NCI-H2029 (cell line): ENCODE data around the gene DDR2.
"Not testable (repeated sequence)": the region's sequence is repeated elsewhere in the genome, so short reads cannot be mapped to it uniquely, and the experiment has no call there.

Source experiments
- DNase-seq: peaks from one replicate; lab custom pipeline; 2025; lab: John Stamatoyannopoulos, UW

DDR2 gene

DNA sequence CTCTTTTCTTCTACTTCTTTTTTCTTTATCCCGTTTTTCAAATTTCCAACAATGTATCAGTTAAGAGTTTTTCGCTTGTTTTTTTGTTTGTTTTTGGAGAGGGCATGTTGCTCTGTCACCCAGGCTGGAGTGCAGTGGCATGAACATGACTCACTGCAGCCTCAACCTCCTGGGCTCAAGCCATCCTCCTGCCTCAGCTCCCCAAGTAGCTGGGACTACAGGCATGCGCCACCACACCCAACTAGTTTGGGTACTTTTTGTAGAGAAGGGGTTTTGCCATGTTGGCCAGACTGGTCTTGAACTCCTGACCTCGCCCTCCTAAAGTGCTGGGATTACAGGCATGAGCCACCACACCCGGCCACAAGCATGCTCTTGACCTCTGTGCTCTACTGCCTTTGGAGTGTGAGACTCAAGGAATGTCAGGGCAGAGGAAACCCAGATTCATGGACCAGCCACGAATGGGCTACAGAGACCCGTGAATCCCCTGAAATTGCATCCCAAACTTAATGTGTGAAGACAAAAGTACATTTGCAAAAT, 93.1 kb downstream of the DDR2 start:
- DNase-seq, result no peak

DNA sequence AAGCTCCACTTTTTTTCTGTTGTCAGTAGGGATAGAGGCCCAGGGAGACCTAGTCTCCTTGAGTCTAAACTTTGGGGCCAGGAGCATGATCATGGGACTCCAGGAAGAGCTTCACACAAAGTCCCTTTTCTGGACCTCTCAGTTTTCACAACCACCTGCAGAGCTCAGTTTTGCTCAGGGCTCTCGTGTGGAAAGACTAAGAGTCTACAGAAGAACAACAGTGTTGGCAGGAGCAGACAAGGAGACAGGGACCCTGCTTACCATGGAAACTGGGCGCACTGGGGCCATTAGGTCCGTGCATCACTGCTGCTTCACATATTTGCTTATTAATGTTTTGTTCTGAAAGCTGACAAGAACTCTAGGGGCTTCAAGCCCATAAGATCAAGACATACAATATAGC, 94.3 kb downstream of the DDR2 start:
- no peak for DNase-seq

DNA sequence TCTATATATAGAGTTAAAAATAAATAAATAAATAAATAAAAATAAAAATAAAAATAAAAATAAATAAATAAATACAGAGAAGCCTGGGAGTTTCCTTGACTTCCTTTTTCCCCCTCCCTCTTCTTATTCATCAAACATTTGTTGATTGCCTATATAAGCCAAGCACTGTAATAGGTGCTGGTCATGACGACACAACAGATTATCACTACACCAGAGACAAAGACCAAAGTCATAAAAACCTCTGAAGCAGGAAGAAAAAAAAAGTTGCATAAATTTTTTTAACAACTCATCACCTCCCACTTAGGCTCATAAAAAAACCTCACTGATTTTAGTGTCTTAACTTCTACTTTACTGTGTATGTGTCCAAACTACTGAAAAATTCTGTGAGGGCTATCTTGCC, 95.2 kb downstream of the DDR2 start:
- not testable (repeated sequence) for DNase-seq

DNA sequence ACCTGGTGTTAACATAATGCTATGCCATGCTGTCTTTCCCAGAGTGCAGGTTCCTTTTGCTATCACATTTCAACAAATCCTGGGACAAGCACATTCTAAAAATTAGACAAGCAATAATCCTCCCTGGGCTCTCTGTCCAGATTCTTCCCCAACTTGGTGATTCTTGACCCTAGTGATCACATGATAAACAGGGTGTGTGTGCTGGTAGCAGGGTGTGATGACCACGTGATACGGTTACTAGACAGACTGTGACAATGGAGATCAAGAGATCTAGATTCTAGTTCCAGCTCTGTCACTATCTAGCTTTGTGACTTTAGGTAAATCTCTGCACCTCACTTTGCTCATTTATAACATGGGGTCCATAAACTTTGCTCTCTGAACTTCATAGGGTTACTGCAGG, 96.3 kb downstream of the DDR2 start:
- DNase-seq, result no peak

DNA sequence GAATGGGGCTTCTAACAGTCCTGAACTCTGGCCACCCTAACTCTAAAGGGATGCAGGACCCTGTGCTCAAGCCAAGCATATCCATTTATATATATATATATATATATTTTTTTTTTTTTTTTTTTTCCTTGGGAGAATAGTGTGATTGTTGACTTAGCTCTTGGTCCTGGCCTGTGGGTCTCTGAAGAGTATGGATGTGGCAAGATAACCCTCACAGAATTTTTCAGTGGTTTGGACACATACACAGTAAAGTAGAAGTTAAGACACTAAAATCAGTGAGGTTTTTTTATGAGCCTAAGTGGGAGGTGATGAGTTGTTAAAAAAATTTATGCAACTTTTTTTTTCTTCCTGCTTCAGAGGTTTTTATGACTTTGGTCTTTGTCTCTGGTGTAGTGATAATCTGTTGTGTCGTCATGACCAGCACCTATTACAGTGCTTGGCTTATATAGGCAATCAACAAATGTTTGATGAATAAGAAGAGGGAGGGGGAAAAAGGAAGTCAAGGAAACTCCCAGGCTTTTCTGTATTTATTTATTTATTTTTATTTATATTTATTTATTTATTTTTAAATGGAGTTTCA, 97.0 kb downstream of the DDR2 start:
- DNase-seq, result not testable (repeated sequence)

DNA sequence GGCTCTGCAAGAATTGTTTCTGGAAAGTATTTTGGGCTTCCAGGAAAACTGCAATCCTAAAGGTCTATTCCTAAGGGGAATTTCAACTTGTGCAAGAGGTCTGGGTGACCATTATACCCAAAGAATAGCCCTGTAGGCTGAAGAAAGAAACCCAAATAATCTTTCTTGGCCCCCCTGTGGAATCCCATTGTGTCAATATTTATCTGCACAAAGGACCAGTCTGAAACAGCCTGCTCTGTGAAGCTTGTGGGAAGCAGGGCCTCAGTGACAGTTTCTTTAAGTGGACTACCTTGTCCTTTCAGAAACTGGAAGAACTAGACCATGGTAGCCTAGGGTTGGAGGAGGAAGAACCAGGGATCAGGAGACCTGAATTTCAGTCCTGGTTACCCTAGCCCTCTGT, 99.8 kb downstream of the DDR2 start:
- no peak for DNase-seq

DNA sequence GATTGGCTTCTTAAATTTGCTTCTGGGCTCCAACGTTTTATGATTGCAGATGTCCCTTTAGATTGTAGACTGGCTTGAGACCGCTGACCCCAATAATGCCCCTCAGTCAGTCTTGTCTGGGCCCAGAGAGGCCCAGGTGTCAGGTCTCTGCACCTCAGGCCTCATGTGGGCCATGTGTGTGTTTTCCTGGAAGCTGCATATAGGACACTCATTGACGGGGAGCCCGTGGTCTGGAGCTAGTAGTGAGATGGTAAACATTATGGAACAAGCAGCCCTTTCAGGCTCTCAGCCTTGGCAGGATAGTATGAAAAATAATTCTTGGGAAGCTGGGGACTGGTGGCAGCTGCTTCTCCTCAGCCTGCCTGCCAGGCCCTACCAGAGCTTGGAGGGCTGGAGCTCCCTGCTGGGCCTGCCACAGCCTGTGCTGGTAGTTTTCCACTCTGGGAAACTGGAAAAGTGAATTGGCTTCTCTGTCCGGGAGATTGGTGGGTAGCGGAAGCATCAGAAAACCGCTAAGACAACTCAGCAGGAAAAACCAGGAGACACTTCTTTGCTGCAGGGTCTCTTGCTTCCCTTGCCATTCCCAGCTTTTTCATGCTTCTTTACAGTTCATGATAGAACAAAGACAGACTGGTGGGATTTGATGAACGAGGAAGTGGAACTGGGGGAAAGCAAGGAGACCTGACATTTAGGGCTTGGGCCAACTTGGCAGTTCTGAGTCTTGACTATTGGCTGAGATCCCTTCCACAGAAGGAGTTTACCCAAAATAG, 100.5 kb downstream of the DDR2 start:
- no peak for DNase-seq

DNA sequence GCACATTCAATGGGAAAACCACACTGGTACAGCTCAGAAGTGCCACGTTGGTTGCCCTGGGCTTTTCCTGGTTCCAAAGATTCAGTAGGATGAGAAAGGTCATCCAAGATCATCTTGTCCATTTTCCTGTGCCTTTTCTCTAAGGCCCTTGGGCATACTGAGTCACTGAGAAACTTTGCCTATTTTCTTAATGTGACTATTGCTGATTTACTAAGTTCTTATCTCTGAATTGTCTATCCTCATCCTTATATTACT, 101.0 kb downstream of the DDR2 start:
- DNase-seq, result no peak

DNA sequence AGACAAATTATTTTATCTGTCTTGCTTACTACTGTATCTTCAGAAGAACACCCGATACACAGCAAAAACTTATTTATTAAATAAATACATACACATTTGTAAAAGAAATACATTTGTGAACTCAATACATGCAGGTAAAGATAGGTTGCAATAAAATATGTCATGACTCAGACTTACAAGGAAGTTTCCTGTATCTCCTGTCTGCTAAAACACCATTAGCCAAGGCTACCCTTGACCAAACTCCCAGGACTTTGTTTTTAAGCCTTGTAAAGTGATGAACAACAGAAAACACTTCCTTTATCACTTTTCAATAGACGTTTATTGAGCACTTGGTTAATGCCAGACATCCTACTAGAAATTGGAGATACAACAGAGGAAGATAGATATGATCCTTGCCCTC, 101.8 kb downstream of the DDR2 start:
- no peak for DNase-seq

DNA sequence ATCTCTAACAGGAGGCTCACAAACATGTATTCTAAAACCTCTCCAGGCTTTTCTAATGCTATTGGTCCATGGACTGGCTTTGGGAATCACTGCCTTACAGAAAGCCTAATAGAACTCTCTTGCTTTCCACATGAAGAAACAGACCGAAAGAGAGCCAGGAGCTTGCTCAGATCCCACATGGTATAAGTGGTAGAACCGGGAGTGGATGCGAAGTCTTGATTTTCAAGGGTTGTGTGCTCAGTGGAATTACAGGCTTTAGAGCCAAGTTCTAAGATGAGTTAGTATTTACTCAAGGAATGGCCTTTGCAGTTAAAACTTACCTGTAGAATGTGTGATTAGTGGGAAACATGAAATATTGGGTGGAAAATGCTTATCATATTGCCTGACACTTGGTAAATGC, 103.9 kb downstream of the DDR2 start:
- DNase-seq, result no peak

DNA sequence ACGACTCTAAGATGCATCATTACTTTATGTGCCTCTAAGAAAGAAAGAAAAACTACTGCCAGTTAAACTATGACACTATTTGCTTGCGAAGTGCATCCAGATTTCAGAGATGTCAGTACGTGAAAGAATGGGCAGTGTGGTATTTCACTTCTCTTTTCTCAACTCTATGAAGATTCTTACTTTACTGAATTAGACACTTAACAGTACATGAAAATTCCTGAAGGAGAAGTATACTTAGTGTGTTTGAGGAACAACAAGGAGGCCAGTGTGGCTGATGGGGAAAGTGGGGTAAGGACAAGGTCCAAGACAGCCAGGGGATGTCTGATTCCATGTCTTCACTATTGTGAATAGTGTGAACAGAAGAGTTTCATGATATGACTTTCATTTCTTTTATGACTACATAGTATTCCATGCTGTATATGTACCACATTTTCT, 104.4 kb downstream of the DDR2 start:
- no peak for DNase-seq

DNA sequence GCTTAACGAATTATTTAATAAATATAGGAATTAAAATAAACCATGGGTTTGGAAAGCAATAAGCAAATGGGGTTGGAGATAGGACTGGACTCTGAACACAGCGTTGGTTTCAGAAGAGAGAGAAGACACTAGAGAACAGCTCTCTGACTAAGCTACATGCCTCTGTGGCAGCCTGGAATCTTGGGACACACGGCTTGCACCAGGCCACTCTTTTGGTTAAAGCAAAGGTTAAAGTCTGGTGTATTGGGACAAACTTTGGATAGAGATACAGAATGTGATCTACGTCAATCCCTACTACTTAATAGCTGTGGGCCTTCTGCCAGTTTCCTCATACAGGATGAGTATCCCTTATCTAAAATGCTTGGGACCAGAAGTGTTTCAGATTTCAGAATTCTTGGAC, 108.5 kb downstream of the DDR2 start:
- DNase-seq, result no peak

DNA sequence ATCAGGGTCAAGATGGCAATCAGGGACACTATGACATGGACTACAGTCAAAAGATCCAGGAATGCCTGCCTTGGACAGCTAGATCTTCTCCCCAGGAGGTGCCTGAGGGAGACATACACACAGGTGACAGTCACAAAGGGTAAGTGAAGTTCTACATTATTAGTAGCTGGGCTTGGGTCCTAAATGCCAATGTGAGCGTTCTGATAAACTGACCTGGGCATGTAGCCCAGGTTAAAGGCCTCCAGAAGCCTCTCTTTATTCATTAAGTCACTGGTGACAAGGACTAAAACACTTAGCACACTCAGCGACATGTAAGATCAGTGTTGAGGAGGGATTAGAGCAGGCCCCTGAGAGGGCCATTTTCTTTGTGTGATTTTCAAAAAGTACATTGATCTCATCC, 109.3 kb downstream of the DDR2 start:
- DNase-seq, result no peak

DNA sequence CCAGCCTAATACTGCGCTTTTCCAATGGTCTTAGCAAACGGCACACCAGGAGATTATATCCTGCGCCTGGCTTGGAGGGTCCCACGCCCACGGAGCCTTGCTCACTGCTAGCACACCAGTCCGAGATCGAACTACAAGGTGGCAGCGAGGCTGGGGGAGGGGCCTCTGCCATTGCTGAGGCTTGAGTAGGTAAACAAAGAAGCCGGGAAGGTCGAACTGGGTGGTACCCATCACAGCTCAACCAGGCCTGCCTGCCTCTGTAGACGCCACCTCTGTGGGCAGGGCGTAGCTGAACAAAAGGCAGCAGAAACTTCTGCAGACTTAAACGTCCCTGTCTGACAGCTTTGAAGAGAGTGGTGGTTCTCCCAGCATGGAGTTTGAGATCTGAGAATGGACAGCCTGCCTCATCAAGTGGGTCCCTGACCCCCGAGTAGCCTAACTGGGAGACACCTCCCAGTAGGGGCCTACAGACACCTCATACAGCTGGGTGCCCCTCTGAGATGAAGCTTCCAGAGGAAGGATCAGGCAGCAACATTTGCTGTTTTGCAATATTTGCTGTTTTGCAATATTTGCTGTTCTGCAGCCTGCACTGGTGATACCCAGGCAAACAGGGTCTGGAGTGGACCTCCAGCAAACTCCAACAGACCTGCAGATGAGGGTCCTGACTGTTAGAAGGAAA, 114.1 kb downstream of the DDR2 start:
- not testable (repeated sequence) for DNase-seq

DNA sequence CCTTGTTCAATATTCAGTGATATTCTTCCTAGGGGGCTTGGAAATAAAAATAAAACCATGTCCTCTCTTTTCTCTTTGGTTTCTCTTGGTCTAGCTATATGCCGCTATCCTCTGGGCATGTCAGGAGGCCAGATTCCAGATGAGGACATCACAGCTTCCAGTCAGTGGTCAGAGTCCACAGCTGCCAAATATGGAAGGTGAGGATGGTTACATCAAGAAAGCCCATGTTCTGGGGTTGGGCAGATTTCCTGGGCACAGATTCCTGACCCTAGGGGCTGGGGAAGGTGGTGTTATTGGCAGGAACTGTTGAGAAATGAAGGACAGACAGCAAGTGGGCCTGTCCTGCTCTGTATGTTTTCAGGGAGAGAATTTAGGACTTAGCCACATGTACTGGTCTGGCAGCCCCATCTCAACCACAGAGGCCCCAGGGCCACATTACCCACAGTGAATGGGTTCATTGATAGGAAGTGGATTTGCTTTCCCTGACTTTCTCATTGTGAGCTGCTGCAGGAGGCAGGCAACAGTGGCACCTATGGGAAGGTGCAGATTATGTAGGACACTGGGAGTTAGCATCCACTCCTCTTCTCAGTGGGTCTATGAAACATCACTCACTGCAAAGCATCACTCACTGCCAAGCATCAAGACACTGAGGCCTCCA, 120.9 kb downstream of the DDR2 start:
- DNase-seq, result no peak

DNA sequence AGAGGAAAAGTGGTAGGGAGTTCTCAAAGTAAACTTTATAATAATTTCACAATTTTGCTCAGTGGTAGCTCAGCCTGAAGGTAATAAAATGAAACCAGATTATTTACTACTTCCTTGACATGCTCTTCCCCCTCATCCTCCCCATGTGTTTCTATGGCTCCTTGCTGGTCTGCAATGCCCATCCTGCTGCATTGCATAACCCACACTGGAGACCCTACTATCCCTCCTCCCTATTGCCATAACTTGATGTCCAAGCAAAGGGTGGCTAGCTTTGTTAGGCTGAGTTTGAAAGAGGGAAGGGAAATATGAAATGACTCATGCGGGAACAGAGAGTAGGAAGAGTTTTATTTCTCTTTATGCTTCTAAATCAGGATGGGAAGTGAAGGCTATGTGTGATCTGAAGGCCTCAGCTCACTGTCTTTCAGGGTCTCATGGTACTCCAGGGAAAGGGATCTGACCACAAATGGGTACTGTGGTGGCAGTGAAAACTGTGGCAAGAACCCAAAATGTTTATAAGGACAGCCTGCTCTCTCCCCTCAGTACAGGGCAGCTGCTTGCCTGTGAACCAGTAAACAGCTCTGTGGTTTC, 121.8 kb downstream of the DDR2 start:
- no peak for DNase-seq

DNA sequence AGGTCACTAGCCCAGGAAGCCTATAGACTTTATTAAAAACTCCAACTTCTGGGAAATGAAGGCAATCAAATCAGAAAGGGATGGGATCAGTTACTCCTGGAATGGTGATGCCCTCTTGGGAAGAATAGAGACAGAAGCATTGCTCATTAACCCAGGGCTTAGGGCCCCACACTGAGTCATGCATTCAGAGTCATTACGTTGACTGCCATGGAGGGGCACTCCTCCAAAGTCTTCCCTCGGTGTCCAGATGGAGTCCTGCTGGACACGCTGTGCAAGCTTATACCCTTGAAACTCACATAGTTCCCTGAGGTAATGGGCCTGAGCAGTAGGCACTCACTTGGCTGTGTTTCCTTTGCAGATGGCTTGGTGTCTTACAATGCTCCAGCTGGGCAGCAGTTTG, 123.0 kb downstream of the DDR2 start:
- DNase-seq, result no peak

DNA sequence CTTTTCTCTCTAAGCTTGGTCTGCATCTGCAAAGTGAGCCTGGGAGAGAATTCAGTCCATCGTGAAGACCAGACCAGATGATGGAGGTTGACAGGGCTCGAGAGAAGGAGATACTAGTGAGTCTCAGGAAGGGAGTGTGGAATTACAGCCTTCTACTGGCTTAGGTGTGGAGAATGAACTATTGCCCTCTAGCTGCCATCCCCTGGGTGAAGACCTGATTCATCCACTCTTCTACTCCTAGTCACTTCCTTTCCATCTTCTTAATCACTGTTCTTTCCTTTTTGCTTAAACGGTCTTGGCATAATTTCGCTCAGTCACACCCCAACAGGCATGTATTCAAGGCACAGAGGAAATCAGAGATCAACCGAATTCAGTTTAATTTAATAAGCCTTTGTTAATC, 124.3 kb downstream of the DDR2 start:
- DNase-seq, result no peak

DNA sequence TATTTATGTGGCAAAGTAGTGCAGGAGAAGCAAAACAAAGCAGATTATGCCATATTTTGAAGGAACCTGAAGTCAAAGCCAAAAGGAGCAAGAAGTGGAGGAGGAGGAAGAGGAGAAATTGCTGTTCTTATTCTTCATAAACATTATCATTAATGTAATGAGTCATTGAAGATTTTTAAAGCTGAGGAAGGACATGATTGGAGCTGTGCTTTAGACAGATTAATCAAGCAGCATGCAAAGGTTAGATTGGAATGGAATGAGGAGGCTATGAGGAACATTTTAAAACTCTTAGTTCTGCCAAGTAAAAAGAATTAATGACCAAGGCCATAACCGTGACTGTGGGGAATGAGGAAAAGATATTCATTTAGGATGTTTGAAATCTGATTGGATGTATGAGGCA, 125.2 kb downstream of the DDR2 start:
- DNase-seq, result no peak

DNA sequence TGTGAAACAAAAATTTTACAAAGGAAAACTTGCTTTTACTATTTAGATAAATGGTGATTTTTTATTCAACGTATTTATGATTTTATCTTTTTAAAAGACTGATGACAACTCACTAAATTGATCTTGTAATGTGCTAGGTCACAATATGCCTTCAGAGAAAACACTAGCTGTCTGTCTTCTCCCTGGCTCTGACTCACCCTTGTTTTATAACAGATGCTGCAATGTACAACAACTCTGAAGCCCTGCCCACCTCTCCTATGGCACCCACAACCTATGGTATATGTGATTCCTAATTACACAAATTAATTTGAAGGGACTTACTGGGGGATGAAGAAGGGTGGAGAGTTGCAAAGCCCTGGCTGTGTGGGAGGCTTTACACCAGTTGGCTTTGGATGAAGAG, 133.5 kb downstream of the DDR2 start:
- DNase-seq, result no peak

DNA sequence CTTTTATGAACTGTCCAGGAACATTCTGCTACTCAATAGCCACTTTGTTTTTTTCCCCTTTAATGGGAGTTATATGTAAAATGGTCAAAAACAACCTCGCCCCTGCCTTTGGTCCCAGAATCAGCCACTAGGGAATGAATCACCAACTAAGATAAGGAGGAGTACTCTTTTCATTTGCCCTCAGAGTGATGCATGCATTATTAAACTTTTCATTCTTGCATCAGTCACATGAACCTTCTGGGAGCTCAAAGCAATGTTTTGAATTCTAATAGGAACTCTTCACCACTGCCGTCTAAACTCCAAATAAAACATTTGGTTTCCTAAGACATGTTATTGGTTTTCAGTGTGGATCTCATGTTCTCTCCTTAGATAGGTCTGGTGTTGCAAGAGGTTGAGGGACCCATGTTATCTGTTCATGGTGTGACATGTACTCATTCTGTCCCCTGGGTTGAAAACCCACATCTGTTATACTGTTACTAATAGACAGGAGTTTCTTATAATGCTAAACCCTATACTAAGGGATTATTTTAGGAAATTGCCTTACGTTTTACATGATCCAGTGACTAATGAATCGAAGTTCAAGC, 140.4 kb downstream of the DDR2 start:
- no peak for DNase-seq

DNA sequence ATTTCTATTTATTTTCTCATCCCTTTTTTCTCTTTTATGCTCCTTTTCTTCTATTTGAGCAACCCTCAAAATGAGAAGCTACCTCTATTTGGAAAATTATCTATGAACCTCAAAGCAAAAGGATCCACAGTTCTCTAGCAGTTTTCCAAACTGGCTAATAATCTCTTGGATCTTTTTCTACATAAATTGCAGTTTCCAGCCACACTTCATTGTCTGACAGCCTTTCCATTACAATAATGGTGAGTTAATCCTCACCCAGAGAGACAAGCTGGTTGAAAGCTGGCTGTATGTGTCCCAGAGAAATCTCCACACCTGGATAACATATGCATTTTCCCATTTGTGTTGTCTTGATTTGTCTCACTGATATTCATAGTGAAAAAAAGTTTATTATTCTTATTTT, 141.7 kb downstream of the DDR2 start:
- DNase-seq, result no peak
